Pulmonary artery endothelial cell (primary cell): ENCODE data around the gene ZNF467. TPM values are rescaled to one million over a fixed set of nuclear protein-coding genes. Genes with fewer than 3 reads are reported as not detected.
A peak's percentile ranks its signal among the peaks of the same experiment; 100 is the strongest.

Experiments
- DNase-seq: peaks from one replicate; pipeline ENCODE4 v3.0.0-alpha.2; 2011; ENCODE audit warnings: low read depth, low spot score
- total RNA-seq: library from RNA; depleted of rRNA; stranded (reverse); fragments of >200 nt; gene quantifications from 2 replicates; pipeline ENCODE4 v1.2.3, GENCODE V29; 2014

The ZNF467 gene
- total RNA-seq, 1 donor from 2014 or later: 2.7 TPM

DNA sequence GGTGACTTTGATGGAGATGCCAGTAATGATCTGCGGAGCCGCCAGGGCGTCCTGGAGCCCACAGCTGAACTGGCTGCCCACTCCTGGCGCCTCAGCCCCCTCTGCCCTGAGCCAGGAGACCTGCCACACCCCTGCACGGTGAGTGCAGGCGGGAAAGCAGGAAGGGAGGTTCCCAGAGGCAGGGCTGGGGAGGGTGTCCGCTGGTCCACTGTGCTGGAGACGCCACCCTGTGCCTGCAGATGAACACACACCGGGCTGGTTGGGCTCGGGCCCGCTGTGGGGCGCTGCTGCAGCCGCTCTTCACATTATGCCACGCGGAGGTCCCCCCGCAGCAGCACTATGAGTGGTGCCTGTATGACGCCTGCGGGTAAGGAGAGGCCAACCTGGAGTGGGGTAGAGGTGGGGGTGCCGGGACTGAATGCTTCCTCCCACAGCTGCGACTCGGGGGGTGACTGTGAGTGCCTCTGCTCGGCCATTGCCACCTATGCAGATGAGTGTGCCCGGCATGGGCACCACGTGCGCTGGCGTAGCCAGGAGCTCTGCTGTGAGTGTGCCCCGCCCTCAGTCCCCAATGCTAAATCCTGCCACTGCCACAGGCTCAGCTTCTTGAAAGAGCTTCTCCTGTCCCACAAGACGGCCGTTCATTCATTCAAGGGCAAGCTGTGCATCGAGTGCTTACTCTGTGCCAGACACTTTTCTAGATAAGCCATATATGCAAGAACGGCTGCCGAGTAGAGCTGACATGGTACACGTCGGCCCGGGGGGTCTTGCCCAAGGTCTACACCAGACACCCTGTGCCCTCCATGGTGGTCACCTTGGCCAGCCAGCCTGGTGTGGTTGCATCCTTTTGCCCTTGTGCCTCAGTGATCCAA is 14.3 kb upstream of the ZNF467 start:
- DNase-seq: no peak

DNA sequence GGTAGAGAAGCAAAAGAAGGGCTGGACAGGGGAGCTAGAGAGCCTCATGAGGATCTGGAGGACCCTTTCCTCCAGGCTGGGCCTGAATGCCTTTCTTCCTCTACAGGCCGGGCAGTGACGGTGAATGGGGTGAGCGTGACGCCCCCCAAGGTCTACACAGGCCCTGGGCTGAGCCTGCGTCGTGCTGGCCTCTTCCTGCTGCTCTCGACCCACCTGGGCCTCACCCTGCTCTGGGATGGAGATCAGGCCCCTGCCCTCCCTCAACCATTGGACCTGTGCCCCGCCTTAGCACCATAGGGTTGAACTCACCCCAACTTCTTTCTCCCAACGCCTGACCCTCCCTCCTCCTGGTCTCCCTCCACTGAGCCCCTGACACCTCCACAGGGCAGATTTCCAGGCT is 12.6 kb upstream of the ZNF467 start:
- no peak for DNase-seq

DNA sequence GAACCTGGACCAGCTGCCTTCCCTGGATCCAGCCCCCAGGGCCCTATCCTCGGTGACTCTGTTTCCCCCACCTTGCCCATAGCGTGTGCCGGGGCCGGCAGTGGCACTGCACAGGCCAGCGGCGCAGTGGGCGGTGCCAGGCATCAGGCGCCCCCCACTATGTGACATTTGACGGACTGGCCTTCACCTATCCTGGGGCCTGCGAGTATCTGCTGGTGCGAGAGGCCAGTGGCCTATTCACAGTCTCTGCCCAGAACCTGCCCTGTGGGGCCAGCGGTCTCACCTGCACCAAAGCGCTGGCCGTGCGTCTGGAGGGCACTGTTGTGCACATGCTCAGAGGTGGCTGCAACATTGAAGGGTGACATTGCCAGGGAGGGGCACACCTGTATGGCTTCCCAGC is 12.0 kb upstream of the ZNF467 start:
- DNase-seq: no peak

DNA sequence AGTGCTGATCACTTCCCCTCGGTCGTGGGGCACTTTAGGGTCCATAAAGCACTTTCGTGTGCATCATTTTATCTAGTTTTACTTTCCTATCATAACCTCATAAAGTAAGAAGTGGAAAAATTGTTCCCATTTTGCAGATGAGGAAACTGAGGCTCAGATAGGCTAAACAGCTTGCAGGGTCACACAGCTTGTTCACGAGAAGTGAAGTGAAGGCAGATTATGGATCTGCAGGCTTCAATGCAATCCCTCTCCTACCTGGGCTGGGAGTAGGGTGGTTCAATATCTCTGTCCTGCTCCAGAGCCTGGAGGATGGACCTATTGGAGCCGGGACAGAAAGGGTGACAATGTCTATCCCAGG is 10.8 kb upstream of the ZNF467 start:
- no peak for DNase-seq

DNA sequence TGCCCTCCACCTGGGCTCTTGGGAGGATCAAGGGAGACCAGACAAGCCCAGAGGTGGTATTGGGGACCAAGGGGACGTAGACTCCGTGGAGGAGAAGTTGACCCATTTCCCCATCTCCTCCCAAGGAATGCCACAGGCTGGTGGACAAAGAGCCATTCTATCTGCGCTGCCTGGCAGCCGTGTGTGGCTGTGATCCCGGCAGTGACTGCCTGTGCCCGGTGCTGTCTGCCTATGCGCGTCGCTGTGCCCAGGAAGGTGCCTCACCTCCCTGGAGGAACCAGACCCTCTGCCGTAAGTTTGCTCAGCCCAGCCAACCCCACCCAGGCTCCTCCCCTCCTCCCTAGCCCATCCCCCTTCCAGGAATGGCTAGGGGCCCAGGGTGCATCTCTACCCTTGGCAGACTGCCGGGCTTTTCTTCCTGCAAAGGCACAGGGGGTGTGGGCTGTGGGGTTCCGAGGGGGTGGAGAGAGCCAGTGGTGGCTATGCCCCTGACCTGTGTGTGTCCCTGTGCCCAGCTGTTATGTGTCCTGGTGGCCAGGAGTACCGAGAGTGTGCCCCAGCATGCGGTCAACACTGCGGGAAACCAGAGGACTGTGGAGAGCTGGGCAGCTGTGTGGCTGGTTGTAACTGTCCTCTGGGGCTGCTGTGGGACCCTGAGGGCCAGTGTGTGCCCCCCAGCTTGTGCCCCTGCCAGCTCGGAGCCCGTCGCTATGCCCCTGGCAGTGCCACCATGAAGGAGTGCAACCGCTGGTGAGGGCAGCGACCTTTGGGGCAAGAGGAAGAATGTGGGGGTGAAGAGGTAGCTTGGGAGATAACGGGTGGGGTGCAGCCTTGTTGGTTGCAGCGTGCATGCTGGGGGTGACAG is 10.2 kb upstream of the ZNF467 start:
- DNase-seq: no peak

DNA sequence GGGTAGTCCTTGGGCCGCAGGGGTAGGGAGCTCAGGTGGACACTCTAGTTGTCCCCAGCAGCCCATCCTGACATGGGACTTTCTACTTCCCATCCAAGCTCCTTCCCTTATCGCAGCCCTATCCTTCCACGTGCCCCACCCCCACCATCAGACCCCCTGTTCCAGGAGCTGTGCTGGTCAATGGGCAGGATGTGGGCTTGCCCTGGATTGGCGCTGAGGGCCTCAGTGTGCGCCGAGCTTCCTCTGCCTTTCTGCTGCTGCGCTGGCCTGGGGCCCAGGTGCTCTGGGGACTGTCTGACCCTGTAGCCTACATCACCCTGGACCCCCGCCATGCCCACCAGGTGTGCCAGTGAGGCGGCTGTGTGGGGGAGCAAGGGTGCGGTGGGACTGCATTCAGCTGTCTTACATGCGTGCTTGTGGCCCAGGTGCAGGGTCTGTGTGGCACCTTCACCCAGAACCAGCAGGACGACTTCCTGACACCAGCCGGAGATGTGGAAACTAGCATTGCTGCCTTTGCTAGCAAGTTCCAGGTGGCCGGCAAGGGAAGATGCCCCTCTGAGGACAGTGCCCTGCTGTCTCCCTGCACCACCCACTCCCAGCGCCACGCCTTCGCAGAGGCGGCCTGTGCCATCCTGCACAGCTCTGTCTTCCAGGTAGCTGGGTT is 9.4 kb upstream of the ZNF467 start:
- no peak for DNase-seq

DNA sequence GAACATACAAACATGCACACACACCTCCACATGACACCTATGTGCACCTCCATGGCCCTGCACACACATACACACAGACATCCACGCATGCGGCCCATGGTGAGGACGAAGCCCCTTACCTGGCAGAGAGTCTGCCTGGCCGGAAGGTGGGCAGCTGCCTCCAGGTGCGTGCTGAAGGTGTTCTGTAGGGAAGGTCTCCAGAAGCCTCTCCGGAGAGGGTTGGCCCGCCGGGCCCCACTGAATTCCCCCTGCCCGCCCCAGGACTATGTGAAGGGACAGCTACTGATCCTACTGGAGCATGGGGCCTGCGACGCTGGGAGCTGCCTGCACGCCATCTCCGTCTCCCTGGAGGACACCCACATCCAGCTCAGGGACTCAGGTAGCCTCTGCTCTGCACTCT is 8.5 kb upstream of the ZNF467 start:
- DNase-seq: no peak

DNA sequence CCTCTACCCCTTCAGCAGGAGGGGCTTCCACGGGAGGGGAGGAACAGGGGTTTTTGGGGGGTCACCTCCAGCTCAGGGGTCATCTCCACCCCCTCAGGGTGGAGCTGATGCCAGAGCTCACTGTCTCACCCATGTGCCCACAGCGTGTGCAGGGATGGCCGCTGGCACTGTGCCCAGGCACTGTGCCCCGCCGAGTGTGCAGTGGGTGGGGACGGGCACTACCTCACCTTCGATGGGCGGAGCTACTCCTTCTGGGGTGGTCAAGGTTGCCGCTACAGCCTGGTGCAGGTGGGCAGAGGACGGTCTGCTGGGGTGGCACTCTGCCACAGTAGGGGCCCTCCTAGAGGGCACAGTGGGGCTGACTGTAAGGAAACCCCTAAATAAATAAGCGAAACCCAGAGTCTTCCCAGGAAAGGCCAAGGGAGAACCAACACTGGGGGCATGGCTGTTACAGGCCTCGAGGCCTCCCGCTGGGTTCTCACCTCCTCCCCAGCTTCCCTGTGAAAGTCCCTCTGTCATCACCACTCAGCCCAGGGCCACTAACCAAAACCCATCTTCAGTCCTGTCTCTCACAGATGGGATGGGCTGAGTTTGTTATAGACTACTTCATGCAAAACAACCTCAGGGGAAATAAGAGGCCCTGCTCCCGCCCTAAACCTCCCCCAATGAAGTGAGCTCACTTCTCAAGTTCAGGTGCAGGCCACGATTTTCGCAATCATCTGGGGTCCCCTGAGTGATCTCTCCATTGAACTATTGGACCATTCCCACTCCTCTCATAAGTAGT is 7.4 kb upstream of the ZNF467 start:
- no peak for DNase-seq

DNA sequence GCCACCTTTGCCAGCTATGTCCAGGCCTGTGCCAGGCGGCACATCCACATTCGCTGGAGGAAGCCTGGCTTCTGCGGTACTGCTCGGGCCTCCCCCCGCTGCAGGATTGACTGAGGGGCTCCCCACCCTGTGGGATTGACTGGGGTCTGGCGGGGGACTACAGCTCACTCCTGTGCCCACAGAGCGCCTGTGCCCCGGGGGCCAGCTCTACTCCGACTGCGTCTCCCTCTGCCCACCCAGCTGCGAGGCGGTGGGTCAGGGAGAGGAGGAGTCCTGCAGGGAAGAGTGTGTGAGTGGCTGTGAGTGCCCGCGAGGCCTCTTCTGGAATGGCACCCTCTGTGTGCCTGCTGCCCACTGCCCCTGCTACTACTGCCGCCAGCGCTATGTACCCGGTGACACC is 6.7 kb upstream of the ZNF467 start:
- DNase-seq: no peak

DNA sequence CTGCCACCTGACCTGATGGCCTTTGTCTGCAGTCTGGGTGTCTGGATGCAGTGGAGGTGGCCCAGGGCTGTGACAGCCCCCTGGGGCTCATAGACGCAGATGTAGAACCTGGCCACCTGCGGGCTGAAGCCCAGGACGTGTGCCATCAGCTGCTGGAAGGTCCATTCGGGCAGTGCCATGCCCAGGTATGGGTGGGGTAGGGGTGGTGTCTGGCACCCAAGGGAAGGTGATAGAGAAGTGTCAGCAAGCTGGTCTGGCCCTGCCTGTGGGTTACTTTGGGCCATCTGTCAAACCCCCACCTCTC is 6.1 kb upstream of the ZNF467 start:
- DNase-seq: no peak

DNA sequence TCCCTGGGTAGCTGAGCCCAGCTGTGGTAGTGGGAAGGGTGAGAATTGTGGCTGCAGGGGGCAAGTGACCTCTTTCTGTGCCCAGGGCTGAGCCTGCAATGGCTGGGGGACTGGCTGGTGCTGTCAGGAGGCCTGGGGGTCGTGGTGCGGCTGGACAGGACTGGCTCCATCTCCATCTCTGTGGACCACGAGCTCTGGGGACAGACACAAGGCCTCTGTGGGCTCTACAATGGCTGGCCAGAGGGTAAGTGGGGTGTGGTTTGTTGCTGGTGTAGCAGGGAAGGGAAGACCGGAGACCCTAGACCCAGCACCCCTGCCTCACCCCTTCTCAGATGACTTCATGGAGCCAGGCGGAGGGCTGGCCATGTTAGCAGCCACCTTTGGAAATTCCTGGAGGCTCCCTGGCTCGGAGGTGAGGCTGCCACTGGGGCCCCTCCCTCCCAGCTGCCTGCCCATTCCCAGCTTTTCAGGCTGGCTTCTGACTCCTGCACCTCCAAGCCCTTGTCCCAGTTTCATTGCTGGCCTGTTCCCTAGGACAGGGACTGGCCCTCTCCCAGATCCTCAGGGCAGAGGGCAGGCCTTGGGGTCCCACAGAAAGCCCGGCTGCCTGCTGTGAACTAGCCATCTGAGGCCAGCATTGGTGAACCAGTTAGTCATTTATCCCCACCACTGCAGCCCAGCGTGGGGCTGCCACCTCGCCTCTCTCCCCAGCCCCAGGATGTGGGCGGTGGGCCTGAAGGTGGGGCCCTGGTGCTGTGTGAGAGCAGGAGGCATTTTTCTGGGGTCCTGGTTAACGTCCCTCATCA is 5.5 kb upstream of the ZNF467 start:
- DNase-seq: no peak

DNA sequence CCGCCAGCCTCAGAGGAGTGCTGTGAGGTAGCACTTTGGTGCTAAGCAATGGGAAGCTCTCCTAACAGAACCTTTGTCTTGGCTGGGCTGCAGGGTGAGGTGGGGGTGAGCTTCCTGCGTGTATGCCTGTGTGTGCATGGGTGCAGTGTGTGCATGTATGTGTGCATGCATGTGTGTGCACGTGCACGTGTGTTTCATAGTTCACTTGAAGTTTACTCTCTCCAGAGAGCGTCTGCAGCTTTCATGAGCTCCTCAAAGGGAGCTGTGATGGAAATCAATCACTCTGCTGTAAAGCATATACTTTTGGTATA is 4.9 kb upstream of the ZNF467 start:
- DNase-seq: no peak

DNA sequence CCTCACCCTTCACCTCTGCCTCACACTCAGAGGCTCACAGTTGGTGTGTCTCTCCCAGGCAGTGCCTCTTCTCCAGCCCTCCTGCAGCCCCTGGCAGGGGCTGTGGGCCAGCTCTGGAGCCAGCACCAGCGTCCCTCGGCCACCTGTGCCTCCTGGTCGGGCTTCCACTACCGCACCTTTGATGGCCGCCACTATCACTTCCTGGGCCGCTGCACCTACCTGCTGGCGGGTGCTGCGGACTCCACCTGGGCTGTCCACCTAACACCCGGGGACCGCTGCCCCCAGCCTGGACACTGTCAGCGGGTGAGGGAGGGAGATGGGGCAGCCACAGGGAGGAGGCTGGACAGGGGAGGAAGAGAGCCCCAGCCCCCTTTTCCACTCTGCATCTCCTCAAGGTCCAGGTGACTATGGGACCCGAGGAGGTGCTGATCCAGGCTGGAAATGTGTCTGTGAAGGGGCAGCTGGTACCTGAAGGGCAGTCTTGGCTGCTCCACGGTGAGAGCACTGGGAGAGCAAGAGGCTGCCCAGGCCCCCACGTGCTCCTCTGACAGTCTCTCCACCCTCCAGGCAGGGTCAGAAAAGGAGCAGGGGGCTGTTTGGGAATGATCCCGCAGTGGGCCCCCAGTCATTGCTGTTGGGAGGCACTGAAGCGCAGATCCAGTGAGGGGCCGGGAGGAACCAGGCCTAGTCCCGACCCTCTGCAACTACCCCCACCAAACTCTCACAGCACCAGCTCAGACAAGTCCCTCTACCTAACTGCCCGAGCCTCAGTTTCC is 4.4 kb upstream of the ZNF467 start:
- no peak for DNase-seq

DNA sequence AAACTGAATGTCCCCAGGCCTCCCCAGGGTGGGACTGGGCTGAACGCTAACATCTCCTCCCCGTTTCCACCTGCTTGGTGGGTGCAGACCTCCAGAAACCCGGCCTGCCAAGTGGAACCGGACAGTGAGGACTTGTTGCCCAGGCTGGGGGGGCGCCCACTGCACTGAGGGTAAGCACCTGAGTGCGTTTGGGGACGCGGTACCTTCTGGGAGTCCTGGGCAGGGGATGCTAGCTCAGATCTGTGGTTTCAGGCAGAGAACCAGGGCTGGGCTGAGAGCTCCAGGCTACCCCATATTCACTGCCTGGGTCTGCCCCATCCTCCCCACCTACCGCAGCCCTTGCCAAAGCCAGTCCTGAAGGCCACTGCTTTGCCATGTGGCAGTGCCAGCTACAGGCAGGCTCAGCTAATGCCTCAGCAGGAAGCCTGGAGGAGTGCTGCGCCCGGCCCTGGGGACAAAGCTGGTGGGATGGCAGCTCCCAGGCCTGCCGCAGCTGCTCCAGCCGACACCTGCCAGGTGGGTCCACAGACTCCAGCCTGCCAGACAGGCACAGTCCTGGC is 3.5 kb upstream of the ZNF467 start:
- DNase-seq: no peak

DNA sequence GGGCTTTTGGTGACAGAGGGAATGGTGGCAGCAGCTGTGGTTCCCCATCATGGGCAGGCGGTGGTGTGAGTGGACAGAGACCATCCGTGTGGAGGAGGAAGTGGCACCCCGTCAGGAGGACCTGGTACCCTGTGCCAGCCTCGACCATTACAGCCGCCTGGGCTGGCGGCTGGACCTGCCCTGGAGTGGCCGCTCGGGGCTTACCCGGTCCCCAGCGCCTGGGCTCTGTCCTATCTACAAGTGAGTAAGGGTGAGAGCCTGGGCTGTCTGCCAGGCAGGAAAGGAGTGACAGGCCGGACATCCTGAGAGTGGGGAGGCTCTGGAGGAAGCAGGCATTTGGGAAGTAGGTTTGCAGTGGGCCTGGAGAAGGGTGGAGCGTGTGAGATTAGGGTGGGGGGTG is 2.9 kb upstream of the ZNF467 start:
- peak; percentile 26 for DNase-seq

DNA sequence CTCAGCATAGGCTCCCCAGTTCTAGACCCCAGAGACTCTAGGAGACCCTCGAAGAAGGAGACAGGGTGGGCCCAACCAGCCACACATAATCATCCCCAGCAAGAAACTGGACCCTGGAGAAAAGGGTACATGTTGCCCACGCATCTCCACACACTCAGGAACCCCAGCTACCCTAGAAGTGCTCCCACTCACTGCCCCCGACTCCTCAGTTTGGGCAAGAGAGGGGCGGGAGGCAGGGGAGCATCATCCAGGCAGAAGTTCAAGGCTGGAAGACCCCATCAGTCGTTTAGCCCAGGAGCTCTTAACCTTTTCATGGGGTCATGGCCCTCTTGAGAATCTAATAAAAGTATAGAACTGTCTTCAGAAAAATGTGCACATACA is 1.8 kb upstream of the ZNF467 start:
- DNase-seq: no peak

DNA sequence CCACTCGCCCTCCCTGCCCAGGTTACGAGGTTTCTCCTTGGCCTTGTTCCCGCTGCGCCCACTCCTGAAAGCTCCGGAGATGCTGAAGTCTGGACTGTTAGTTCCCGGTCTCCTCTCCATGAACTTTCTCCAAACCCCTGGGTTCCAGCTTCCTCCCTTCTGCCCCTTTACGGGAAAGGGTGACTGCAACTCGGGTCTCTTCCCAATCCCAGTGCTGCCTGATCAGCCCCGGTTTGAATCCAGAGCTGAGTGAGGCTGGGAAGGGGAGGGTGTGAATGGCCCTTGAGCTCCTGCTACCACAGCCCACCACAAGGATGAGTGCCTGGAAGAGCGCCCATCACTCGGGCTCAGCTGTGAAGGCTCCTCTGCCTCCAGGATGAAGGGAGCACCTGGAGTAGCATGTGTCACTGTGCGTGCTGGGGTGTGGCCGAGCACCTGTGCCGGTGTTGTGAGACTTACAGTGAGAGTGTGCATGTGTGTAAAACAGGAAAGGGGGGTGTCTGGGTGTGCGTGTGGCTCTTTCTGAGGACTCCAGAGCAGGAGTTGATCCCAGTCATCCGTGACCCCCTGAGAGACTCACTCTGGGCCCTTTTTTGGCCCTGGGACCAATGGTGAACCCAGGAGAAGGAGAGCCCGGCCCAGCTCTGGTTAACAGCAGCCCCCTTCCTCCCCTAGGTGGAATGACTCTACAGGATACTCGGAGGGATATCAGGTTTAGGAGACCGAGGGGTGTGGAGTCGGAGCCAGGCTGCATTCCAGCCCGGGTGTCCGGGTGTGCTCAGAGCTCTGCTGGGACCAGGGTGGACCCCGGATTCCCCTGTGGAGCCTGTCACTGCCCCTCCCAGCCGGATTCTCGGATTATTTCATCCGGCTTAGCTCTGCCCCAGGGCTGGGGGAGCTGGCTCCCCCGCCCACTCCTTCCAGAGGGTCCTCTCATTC is 1.1 kb upstream of the ZNF467 start:
- no peak for DNase-seq

DNA sequence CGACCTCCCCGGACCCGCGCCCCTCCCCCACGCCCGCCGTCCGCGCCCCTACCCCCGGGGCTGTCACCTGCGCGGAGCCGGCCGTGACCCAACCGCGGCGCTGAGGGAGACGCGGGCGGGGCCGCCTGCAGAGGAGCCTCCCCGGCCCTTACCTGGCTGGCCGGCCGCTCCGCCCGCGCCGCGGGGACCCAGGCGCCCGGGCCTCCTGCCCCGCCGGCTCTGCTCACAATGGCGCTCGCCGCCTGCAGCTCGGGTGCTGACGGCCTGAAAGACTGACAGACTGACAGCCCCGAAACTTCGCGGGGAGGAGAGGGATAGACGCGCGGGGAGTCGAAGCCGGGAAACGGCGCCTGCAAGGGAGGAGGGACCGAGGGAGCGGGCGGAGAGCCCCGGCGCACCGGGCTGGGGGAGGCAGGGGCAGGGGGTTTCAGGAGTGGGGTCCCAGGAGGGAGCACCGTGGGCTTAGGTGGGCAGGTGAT is 393 bp downstream of the ZNF467 start:
- no peak for DNase-seq
